ENCODE measurements around the gene ATP5F1E.

DNA sequence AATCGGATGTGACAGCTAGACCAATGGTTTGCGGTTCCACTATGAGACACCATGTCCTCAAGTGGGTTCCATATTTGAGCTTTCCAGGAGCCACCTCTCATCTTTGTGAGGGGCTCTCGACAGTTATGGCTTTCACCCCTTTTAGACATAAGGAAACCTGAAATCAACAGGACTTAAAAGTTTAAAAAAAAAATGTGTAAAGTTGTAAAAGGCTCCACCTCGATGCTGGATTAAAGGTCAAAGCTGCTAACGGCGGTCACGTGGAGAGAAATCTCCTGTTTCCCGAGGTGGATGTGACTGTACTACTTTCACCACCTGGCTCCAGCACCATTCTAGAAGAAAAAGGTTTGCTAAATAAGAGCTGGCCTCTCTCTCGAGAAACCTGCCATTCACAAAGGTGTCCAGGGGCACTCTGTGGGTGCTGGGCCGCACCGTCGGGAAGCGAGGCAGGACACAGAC lies 542 bp downstream of the ATP5F1E start:
- no peak for TF ChIP-seq SUZ12 (IDR thresholded peaks at IDR 0.05)
- TF ChIP-seq ELF4 (IDR thresholded peaks at IDR 0.05), result no peak
- no peak for TF ChIP-seq FOXM1 (IDR thresholded peaks at IDR 0.05; ENCODE audit: borderline replicate concordance)
- TF ChIP-seq CTBP1 (IDR thresholded peaks at IDR 0.05; ENCODE audit: borderline replicate concordance), result no peak
- no peak for TF ChIP-seq SP1 (IDR thresholded peaks at IDR 0.05)
- TF ChIP-seq BHLHE40 (IDR thresholded peaks at IDR 0.05; ENCODE audit: borderline replicate concordance), result no peak
- TF ChIP-seq ZNF384 (IDR thresholded peaks at IDR 0.05), result no peak
- TF ChIP-seq FOXK2 (IDR thresholded peaks at IDR 0.05), result no peak
- TF ChIP-seq, protein P1, sequence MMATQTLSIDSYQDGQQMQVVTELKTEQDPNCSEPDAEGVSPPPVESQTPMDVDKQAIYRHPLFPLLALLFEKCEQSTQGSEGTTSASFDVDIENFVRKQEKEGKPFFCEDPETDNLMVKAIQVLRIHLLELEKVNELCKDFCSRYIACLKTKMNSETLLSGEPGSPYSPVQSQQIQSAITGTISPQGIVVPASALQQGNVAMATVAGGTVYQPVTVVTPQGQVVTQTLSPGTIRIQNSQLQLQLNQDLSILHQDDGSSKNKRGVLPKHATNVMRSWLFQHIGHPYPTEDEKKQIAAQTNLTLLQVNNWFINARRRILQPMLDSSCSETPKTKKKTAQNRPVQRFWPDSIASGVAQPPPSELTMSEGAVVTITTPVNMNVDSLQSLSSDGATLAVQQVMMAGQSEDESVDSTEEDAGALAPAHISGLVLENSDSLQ (IDR thresholded peaks at IDR 0.05), result no peak
- TF ChIP-seq HDGF (IDR thresholded peaks at IDR 0.05; ENCODE audit: borderline replicate concordance), result no peak

All from HEK293T (cell line).